ENCODE data around the gene COX7A2L. TPM values are rescaled to one million over a fixed set of nuclear protein-coding genes. Genes with fewer than 3 reads are reported as not detected.
A peak's percentile ranks its signal among the peaks of the same experiment; 100 is the strongest.

Gene COX7A2L
- total RNA-seq, 1 experiment from 2014 or later, result 85.4 TPM

- intact Hi-C loops (cut with micrococcal nuclease; ENCODE audit: unreplicated experiment), result loop anchor here (5.0 kb wide), 1 partner anchor 462 kb away; no protein-coding TSS in a partner anchor
- H3K4me1 ChIP-seq (ENCODE audit: insufficient read depth, low read length, poor library complexity, severe bottlenecking), result peaks cover 11% of the 10 kb centered on the region
- DNase-seq (ENCODE audit: low spot score), result no peak
- no peaks in the 10 kb centered on the region for H3K9me3 ChIP-seq (ENCODE audit: low read depth, low read length, poor library complexity, severe bottlenecking)
- no TSS peak for BruUV-seq (replicated peaks)
- ChIA-PET POLR2A (ENCODE audit: low non-redundant PET) (no interaction called here), CTCF (interaction anchor here (1.7 kb wide), 1 partner anchor 234 kb away, joined by 15 read pairs; no protein-coding TSS in a partner anchor)
- H3K36me3 ChIP-seq (ENCODE audit: insufficient read depth, low read length, poor library complexity, severe bottlenecking), result peaks cover 56% of the 10 kb centered on the region
- H3K27ac ChIP-seq (ENCODE audit: low read depth, low read length, poor library complexity, severe bottlenecking), result no peak overlapping the region
- H3K27me3 ChIP-seq (replicated peaks; ENCODE audit: insufficient read depth, low read depth, low read length, poor library complexity), result no peaks in the 10 kb centered on the region
- no peak overlapping the region for H3K4me3 ChIP-seq (ENCODE audit: low read depth, low read length, poor library complexity, severe bottlenecking)
- TF ChIP-seq EZH2 (IDR thresholded peaks at IDR 0.05; ENCODE audit: borderline replicate concordance, low read depth, low read length, poor library complexity, severe bottlenecking) (no peak), CTCF (conservative IDR thresholded peaks at IDR 0.05; ENCODE audit: low read depth, low read length) (no peak)
These were observed 31.3 kb downstream of the COX7A2L start for GRCh38 chr2:42329736-42330135.

GRCh38 chr2:42328923-42329322 is 32.1 kb downstream of the COX7A2L start:
- Histone ChIP-seq H3K27ac (ENCODE audit: low read depth, low read length, poor library complexity, severe bottlenecking) (no peak overlapping the region), H3K36me3 (ENCODE audit: insufficient read depth, low read length, poor library complexity, severe bottlenecking) (peaks cover 53% of the 10 kb centered on the region), H3K4me1 (ENCODE audit: insufficient read depth, low read length, poor library complexity, severe bottlenecking) (peaks cover 11% of the 10 kb centered on the region), H3K4me3 (ENCODE audit: low read depth, low read length, poor library complexity, severe bottlenecking) (no peak overlapping the region), H3K9me3 (ENCODE audit: low read depth, low read length, poor library complexity, severe bottlenecking) (no peaks in the 10 kb centered on the region), H3K27me3 (replicated peaks; ENCODE audit: insufficient read depth, low read depth, low read length, poor library complexity) (no peaks in the 10 kb centered on the region)
- intact Hi-C loops (cut with micrococcal nuclease; ENCODE audit: unreplicated experiment), result loop anchor here (1.0 to 5.0 kb wide), 2 partner anchors 233 to 462 kb away; no protein-coding TSS in a partner anchor
- CTCF ChIA-PET, result interaction anchor here (0.7 to 1.7 kb wide), 3 partner anchors 233 to 475 kb away, joined by 3 to 15 read pairs (median 7); no protein-coding TSS in a partner anchor
- no peak for DNase-seq (ENCODE audit: low spot score)
- BruUV-seq (replicated peaks), result no TSS peak
- POLR2A ChIA-PET (ENCODE audit: low non-redundant PET), result no interaction called here
- TF ChIP-seq EZH2 (IDR thresholded peaks at IDR 0.05; ENCODE audit: borderline replicate concordance, low read depth, low read length, poor library complexity, severe bottlenecking) (no peak), CTCF (conservative IDR thresholded peaks at IDR 0.05; ENCODE audit: low read depth, low read length) (no peak)

- intact Hi-C loops (cut with micrococcal nuclease; ENCODE audit: unreplicated experiment), result loop anchor here (1.0 to 5.0 kb wide), 2 partner anchors 232 to 461 kb away; no protein-coding TSS in a partner anchor
- TF ChIP-seq EZH2 (IDR thresholded peaks at IDR 0.05; ENCODE audit: borderline replicate concordance, low read depth, low read length, poor library complexity, severe bottlenecking), result no peak
- peak; percentile 63 for TF ChIP-seq CTCF (conservative IDR thresholded peaks at IDR 0.05; ENCODE audit: low read depth, low read length)
- DNase-seq (ENCODE audit: low spot score), result peak; percentile 56
- ChIA-PET POLR2A (ENCODE audit: low non-redundant PET) (no interaction called here), CTCF (interaction anchor here (0.6 to 1.7 kb wide), 5 partner anchors 12 to 474 kb away, joined by 3 to 15 read pairs (median 3); no protein-coding TSS in a partner anchor)
- no peaks in the 10 kb centered on the region for H3K27me3 ChIP-seq (replicated peaks; ENCODE audit: insufficient read depth, low read depth, low read length, poor library complexity)
- H3K9me3 ChIP-seq (ENCODE audit: low read depth, low read length, poor library complexity, severe bottlenecking), result no peaks in the 10 kb centered on the region
- H3K36me3 ChIP-seq (ENCODE audit: insufficient read depth, low read length, poor library complexity, severe bottlenecking), result peaks cover 49% of the 10 kb centered on the region
- no TSS peak for BruUV-seq (replicated peaks)
- no peak overlapping the region for H3K4me3 ChIP-seq (ENCODE audit: low read depth, low read length, poor library complexity, severe bottlenecking)
- peaks cover 11% of the 10 kb centered on the region for H3K4me1 ChIP-seq (ENCODE audit: insufficient read depth, low read length, poor library complexity, severe bottlenecking)
- H3K27ac ChIP-seq (ENCODE audit: low read depth, low read length, poor library complexity, severe bottlenecking), result no peak overlapping the region
These were observed 32.7 kb downstream of the COX7A2L start for GRCh38 chr2:42328148-42328833.

Data from A673 (cell line).